Fibroblast of lung (primary cell): Measurements from ENCODE around the gene PRKCQ.
"Not testable (repeated sequence)": the region's sequence is repeated elsewhere in the genome, so short reads cannot be mapped to it uniquely, and the experiment has no call there.

Source experiments
- CTCF ChIP-seq, 2 donors: IDR thresholded peaks in 1 of 2; conservative IDR thresholded peaks in 1 of 2; 1 replicate in 1 of 2; 2 replicates in 1 of 2; pipeline ENCODE4 v1.5.1; 2011 to 2012; ENCODE audit warnings: low read length in 2 of 2, control low read depth in 1 of 2, inconsistent platforms in 1 of 2, low read depth in 1 of 2, mild to moderate bottlenecking in 1 of 2
- EZH2 ChIP-seq: IDR thresholded peaks from 2 replicates; pipeline ENCODE4 v1.5.1; 2012; ENCODE audit warnings: low read length, control low read depth, mild to moderate bottlenecking; ENCODE audit errors: missing control alignments

DNA sequence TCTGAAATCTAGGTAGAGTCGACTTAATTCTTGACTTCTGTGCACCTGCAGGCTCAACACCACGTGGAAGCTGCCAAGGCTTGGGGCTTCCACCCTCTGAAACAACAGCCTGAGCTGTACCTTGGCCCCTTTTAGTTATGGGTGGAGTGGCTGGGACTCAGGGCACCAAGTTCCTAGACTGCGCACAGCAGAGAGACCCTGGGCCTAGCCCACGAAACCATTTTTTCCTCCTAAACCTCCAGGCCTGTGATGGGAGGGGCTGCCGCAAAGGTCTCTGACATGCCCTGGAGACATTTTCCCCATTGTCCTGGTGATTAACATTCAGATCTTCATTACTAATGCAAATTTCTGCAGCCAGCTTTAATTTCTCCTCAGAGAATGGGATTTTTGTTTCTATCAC, 199.6 kb downstream of the PRKCQ start:
- not testable (repeated sequence) for TF ChIP-seq CTCF (conservative IDR thresholded peaks at IDR 0.05 in 1 of 2, IDR thresholded peaks at IDR 0.05 in 1 of 2; ENCODE audit: low read depth in 1 of 2, low read length in 2 of 2); EZH2
